GM19438 (cell line): ENCODE results near the gene SERTAD4.
"Not testable (repeated sequence)": the region's sequence is repeated elsewhere in the genome, so short reads cannot be mapped to it uniquely, and the experiment has no call there.

ENCODE experiments used
- ATAC-seq: cut with Tn5 transposase; IDR thresholded peaks from one replicate; pipeline ENCODE4 v1.9.1; 2021; ENCODE audit warnings: low read depth; ENCODE audit not compliant: unreplicated experiment

Gene SERTAD4

GRCh38 chr1:210232511-210233215, at the start of gene SERTAD4:
TSS of gene SERTAD4 (plus strand) at chr1:210232796. CDS start at chr1:210237961, 5,165 bp downstream.
- no peak for ATAC-seq

GRCh38 chr1:210185063-210185462, 47.5 kb upstream of the SERTAD4 start:
- no peak for ATAC-seq

- ATAC-seq: not testable (repeated sequence)
These were observed 44.6 kb upstream of the SERTAD4 start for GRCh38 chr1:210187849-210188606.

- ATAC-seq: no peak
These were observed 43.2 kb upstream of the SERTAD4 start for GRCh38 chr1:210189426-210189825.

- ATAC-seq: no peak
These were observed 36.9 kb upstream of the SERTAD4 start for GRCh38 chr1:210195635-210196160.

GRCh38 chr1:210196266-210196665, 36.3 kb upstream of the SERTAD4 start:
- not testable (repeated sequence) for ATAC-seq

- no peak for ATAC-seq
These were observed 33.8 kb upstream of the SERTAD4 start for GRCh38 chr1:210198840-210199239.

- ATAC-seq: no peak
These were observed 32.4 kb upstream of the SERTAD4 start for GRCh38 chr1:210200124-210200736.

GRCh38 chr1:210201681-210202080, 30.9 kb upstream of the SERTAD4 start:
- ATAC-seq: no peak

GRCh38 chr1:210207597-210208450, 24.8 kb upstream of the SERTAD4 start:
- ATAC-seq: no peak

- ATAC-seq: no peak
These were observed 19.3 kb upstream of the SERTAD4 start for GRCh38 chr1:210213335-210213734.

- no peak for ATAC-seq
These were observed 17.8 kb upstream of the SERTAD4 start for GRCh38 chr1:210214573-210215409.

GRCh38 chr1:210217482-210217881, 15.1 kb upstream of the SERTAD4 start:
- no peak for ATAC-seq

GRCh38 chr1:210218047-210218446, 14.5 kb upstream of the SERTAD4 start:
- no peak for ATAC-seq

- ATAC-seq: no peak
These were observed 10.1 kb upstream of the SERTAD4 start for GRCh38 chr1:210222340-210223006.

GRCh38 chr1:210223226-210223904, 9.2 kb upstream of the SERTAD4 start:
- ATAC-seq: no peak

- no peak for ATAC-seq
These were observed 4.4 kb upstream of the SERTAD4 start for GRCh38 chr1:210228158-210228557.

GRCh38 chr1:210230149-210230695, 2.4 kb upstream of the SERTAD4 start:
- no peak for ATAC-seq
